Skin of body (tissue), 1 donor: ENCODE measurements around the gene RECQL5. TPM values are rescaled to one million over a fixed set of nuclear protein-coding genes. Genes with fewer than 3 reads are reported as not detected.

Experiments used
- total RNA-seq: library from RNA; depleted of rRNA; stranded (reverse); fragments of >200 nt; gene quantifications from one replicate; pipeline ENCODE4 v1.2.3, GENCODE V29; 2014

Gene RECQL5
- total RNA-seq, 1 donor from 2014 or later = 22.3 TPM

Other genes with a start within 250 kb of the RECQL5 start
- 21.6 TPM for gene TMEM94, start 210.5 kb downstream of the RECQL5 start, total RNA-seq
- gene CASKIN2, start 151.6 kb downstream of the RECQL5 start, total RNA-seq = 7.1 TPM
- 13.6 TPM for gene TSEN54, start 150.6 kb downstream of the RECQL5 start, total RNA-seq
- 17.8 TPM for gene LLGL2, start 141.5 kb downstream of the RECQL5 start, total RNA-seq
- 117 TPM for gene MYO15B, start 79.4 kb downstream of the RECQL5 start, total RNA-seq
- gene SMIM5, start 33.7 kb downstream of the RECQL5 start, total RNA-seq = 7.2 TPM
- 41.4 TPM for gene SAP30BP, start 184 bp upstream of the RECQL5 start, total RNA-seq
- 31.4 TPM for gene ITGB4, start 54.3 kb upstream of the RECQL5 start, total RNA-seq
- gene GALK1, start 98.0 kb upstream of the RECQL5 start, total RNA-seq = 19.1 TPM
- gene UNK, start 117.7 kb upstream of the RECQL5 start, total RNA-seq = 39.2 TPM
- gene UNC13D, start 177.2 kb upstream of the RECQL5 start, total RNA-seq = 8.5 TPM
- gene WBP2, start 188.2 kb upstream of the RECQL5 start, total RNA-seq = 33.9 TPM
- 21.5 TPM for gene TRIM47, start 211.4 kb upstream of the RECQL5 start, total RNA-seq
- 9.2 TPM for gene TRIM65, start 229.8 kb upstream of the RECQL5 start, total RNA-seq
- 20.8 TPM for gene MRPL38, start 237.7 kb upstream of the RECQL5 start, total RNA-seq